ENCODE measurements around the gene ARID1A.

- TF ChIP-seq CTCF (IDR thresholded peaks at IDR 0.05; ENCODE audit: insufficient read depth, low read depth, low read length) = no peak
- TF ChIP-seq EZH2 (IDR thresholded peaks at IDR 0.05; ENCODE audit: insufficient read depth, low read length) = no peak
Measured at GRCh38 chr1:26702680-26703038, 6.8 kb downstream of the ARID1A start.

All from astrocyte (in vitro differentiated cells and primary cell).